SJCRH30 (cell line): ENCODE measurements around the gene TLE2. TPM values are rescaled to one million over a fixed set of nuclear protein-coding genes. Genes with fewer than 3 reads are reported as not detected.
"Not testable (repeated sequence)": the region's sequence is repeated elsewhere in the genome, so short reads cannot be mapped to it uniquely, and the experiment has no call there.

Source experiments
- DNase-seq, 2 experiments: peaks; one replicate each; pipeline ENCODE4 v3.0.0-alpha.2; 2015 to 2020
- H3K27ac ChIP-seq: fragments of 250-450 bp; sonication (Bioruptor Pico); 2 replicates; pipeline ENCODE4 v1.5.1; 2020; ENCODE audit warnings: mild to moderate bottlenecking, moderate library complexity
- H3K27me3 ChIP-seq: fragments of 250-450 bp; sonication (Bioruptor Pico); 2 replicates; pipeline ENCODE4 v1.5.1; 2020; ENCODE audit warnings: mild to moderate bottlenecking, moderate library complexity
- H3K36me3 ChIP-seq: fragments of 250-450 bp; sonication (Bioruptor Pico); 2 replicates; pipeline ENCODE4 v1.5.1; 2020; ENCODE audit warnings: mild to moderate bottlenecking, moderate library complexity
- H3K4me1 ChIP-seq: fragments of 250-450 bp; sonication (Bioruptor Pico); 2 replicates; pipeline ENCODE4 v1.5.1; 2020; ENCODE audit warnings: mild to moderate bottlenecking, moderate library complexity
- H3K4me3 ChIP-seq: fragments of 250-450 bp; sonication (Bioruptor Pico); 2 replicates; pipeline ENCODE4 v1.5.1; 2020; ENCODE audit warnings: mild to moderate bottlenecking, moderate library complexity
- H3K9me3 ChIP-seq: fragments of 250-450 bp; sonication (Bioruptor Pico); replicated peaks from 2 replicates; pipeline ENCODE4 v1.5.1; 2020; ENCODE audit warnings: mild to moderate bottlenecking, moderate library complexity
- total RNA-seq: library from RNA; depleted of rRNA; stranded (reverse); fragments of >200 nt; shearing (Covaris generic); gene quantifications from 2 replicates; pipeline ENCODE4 v1.2.3, GENCODE V29; 2014

TLE2 gene
- total RNA-seq, 1 experiment from 2014 or later = 4.7 TPM

DNA sequence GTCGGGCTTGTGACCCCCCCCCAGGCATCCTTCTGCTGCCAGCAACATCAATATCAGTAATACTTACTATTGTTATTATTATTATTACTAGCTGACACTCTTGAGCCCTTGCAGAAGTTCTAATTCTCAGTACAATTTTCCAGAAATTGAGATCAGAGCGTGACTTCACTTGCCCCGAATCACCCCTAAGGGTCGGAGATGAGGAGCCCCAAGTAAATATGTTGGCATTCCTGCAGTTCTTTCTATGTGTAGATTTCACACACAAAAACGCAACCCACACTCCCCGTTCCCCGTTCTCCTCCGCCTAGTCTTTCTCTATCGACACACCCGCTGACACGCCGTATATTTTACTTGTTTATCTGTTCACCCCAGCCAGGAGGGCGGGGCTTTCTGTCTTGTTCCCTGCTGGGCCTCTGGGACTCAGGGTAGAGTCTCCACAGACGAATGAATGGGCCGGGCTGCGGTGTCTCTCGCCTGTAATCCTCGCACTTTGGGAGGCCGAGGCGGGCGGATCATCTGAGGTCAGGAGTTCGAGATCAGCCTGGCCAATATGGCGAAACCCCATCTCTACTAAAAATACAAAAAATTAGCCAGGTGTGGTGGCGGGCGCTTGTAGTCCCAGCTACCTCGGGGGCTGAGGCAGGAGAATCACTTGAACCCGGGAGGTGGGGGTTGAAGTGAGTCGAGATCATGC lies 18.6 kb upstream of the TLE2 start:
- H3K4me1 ChIP-seq = peaks cover 6% of the 10 kb centered on the region; the same call in 1 of the 2 replicates
- 0 out of 2 replicates have a peak, but pooled peaks cover 1% of the 10 kb centered on the region for H3K36me3 ChIP-seq
- H3K4me3 ChIP-seq = peak overlapping the region; percentile 21
- no peak overlapping the region for H3K27ac ChIP-seq
- H3K9me3 ChIP-seq = no peaks in the 10 kb centered on the region
- H3K27me3 ChIP-seq = peaks cover 26% of the 10 kb centered on the region
- peak; percentile 78 to 80 for DNase-seq

DNA sequence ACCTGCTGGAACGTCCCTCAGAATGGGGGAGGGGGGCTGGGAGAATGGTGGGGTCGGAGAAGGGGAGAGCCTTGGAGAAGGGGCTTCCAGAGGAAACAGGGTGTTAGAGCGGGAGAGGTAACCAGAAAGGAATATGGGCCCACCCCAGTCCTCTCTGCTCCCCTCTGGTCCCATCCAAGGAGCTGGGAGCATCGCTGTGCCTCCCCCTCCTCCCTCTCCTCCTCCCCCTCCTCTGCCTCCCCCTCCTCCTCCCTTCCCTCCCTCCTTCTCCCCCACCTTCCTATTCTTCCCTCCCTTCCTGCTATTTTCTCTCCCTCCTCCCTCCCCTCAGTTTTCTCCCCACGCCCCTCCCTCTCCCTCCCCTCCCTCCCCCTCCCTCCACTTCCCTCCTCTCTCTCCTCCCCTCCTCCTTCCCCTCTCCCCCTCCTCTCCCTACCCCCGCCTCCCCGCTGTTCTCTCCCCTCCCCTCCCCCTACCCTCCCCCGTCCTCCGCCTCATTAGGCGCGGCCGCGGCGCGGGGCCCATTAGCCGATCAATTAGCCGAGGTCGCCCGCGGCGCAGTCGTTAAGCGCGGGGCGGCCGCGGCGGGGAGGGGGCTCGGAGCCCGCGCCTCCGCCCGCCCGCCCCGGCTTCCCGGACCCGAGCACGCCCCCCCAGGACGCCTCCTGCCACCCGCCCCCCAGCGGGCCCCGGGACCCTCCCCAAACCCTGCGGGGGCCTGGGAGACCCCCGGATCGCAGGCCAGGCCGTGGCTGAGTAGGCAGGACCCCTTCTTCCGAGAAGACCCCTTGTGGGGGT lies 17.8 kb upstream of the TLE2 start:
- no peak for DNase-seq
- H3K4me3 ChIP-seq = peak overlapping the region; percentile 21; the same call in 1 of the 2 replicates
- peaks cover 28% of the 10 kb centered on the region for H3K27me3 ChIP-seq
- no peaks in the 10 kb centered on the region for H3K36me3 ChIP-seq
- H3K9me3 ChIP-seq = no peaks in the 10 kb centered on the region
- no peak overlapping the region for H3K27ac ChIP-seq
- peaks cover 6% of the 10 kb centered on the region; the same call in 1 of the 2 replicates for H3K4me1 ChIP-seq

DNA sequence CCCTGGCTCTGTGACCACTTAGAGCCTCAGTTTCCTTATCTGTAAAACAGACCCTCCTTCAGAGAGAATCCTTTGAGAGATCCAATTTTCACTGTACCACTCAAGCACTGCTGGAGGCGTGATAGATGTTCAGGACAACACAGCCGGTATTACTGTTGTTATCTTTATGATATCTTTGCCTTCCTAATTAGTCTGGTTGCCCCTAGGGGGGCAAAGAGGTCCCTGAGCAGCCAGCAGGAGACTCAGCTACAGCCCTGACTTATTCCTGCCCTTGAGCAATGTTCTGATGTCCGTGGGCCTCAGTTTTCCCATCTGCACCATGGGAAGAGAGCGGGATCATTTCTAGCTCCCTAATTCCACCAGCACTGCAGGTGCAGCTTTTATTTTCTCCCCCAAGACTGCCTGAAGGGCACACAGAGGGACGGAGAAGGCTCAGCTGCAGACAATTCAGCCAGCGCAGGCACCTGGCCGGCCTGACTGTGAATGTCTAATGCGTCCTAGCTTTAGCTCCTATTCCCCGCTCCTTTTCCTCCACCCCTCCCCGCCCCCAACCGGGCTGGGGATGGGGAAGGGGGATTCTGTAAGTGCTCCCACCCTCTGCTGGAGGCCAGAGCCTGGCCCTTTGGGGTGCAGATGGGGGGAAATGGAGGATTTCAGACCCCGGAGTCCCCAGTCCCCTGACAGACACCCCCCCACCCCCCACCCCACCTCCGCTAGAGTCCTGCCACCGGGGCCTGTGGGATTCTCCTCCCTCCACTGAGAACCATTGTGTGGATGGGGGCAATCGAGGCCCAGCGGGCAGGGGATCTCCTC lies 17.0 kb upstream of the TLE2 start:
- Histone ChIP-seq H3K27ac (no peak overlapping the region), H3K9me3 (no peaks in the 10 kb centered on the region), H3K27me3 (peaks cover 36% of the 10 kb centered on the region), H3K36me3 (no peaks in the 10 kb centered on the region), H3K4me1 (peaks cover 11% of the 10 kb centered on the region; the same call in 1 of the 2 replicates), H3K4me3 (no peak overlapping the region)
- no peak for DNase-seq

DNA sequence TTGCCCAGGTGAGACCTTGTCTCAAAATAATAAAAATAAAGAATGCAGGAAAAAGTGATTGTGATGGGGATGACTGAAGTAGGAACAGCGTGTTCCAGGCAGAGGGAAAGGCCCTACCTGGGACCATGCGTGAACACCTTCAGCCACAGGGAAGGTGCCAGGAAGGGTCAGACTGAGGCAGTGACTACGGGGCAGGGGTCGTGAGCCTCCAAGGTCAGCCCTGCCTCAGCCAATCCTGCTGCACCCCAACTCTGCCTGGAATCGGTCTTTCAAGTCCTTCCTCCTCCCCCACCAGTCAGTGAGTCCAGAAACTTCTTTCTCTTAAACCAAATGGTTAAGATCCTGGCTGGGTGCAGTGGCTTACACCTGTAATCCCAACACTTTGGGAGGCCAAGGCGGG lies 16.1 kb upstream of the TLE2 start:
- Histone ChIP-seq H3K4me3 (no peak overlapping the region), H3K27me3 (peaks cover 37% of the 10 kb centered on the region), H3K9me3 (no peaks in the 10 kb centered on the region), H3K27ac (no peak overlapping the region), H3K36me3 (no peaks in the 10 kb centered on the region), H3K4me1 (peaks cover 11% of the 10 kb centered on the region; the same call in 1 of the 2 replicates)
- no peak for DNase-seq

DNA sequence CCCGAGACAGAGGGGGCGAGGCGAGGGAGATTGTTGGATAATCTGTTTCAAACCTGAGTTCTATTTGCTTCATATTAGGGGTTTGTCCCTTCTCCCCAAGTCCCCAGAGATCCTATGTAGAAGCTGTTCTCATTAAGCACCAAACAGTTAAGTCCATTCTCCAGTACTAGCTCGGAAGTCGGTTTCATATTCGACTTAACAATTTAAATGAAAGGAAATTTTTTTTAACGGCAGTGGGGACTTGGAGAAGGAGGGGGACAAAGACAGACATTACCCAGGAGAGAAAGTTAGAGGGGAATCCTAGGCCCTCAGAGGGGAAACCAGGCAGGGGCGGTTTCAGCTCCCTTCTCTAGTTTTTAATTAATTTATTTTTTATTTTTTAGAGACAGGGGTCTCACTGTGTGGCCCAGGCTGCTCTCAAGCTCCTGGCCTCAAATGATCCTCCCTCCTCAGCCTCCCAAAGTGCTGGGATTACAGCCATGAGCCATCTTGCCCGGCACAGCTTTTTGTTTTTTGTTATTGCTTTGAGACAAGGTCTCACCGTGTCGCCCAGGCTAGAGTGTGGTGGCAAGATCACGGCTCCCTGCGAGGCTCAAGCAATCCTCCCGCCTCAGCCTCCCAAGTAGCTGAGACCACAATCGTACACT lies 13.7 kb upstream of the TLE2 start:
- H3K27me3 ChIP-seq = peaks cover 41% of the 10 kb centered on the region
- no peak overlapping the region for H3K27ac ChIP-seq
- no peak overlapping the region for H3K4me3 ChIP-seq
- H3K36me3 ChIP-seq = no peaks in the 10 kb centered on the region
- DNase-seq = no peak
- H3K4me1 ChIP-seq = peaks cover 9% of the 10 kb centered on the region; the same call in 1 of the 2 replicates
- no peaks in the 10 kb centered on the region for H3K9me3 ChIP-seq

DNA sequence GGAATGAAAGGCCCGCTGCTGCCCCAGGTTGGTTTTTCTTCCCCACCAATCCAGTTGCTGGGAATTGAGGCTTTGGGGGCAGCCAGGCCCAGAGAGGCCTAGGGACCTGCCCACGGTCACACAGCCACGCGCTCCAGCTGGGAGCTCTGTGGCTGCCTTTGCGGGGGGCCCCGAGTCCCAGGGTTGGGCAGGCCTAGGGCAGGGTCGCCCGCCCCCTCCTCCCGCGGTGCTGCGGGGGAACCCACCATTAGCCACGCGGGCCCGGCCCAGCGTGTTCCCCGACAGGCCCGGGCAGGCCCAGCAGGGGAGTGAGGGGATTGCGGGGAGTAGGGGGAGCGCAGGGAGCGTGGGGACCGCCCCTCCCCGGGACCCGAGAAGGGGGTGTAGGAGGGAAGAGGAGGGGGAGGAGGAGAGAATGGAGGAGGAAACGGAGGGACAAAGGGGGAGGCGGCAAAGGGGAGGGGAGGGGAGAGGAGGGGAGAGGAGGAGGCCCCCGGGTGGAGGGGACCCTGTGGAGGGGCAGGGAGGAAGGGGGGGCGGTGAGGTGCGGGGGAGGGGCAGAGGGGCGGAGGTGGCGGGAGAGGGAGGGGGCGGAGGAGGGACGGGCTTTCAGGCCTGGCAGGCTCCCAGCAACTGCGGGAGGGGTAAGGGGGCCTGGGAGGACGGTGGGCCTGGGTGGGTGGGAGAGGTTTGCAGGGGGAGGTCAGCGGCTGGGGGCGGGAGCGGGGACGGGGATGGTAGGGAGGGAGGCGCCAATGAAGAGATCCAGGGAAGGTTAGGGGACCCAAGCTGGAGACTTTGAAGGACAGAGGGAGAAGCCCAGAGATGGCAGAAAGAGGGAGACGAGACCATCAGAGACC lies 12.9 kb upstream of the TLE2 start:
- Histone ChIP-seq H3K9me3 (no peaks in the 10 kb centered on the region), H3K27me3 (peaks cover 36% of the 10 kb centered on the region), H3K36me3 (no peaks in the 10 kb centered on the region), H3K27ac (no peak overlapping the region), H3K4me3 (peak overlapping the region; percentile 41), H3K4me1 (peaks cover 6% of the 10 kb centered on the region; the same call in 1 of the 2 replicates)
- peak in 1 of 2 experiments; percentile 26 for DNase-seq

DNA sequence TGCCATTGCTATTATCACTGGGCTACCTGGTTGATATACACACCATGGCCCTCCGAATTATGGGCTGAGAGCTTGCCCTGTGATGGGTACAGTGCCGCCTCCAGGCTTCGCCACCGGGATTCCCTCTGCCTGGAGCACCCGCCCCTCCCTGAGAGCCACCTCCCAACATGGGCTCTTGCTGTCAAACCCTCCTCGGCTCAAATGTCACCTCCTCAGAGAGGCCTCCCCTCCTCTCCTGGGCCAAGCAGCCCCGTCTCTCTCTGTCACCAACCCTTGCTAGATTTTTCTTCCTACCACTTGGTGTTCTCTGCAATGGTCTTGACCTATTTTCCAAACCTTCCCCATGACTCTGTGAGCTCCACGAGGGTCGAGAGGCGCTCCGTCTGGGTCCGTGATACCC lies 12.2 kb upstream of the TLE2 start:
- H3K4me1 ChIP-seq = peaks cover 6% of the 10 kb centered on the region; the same call in 1 of the 2 replicates
- peaks cover 36% of the 10 kb centered on the region for H3K27me3 ChIP-seq
- H3K9me3 ChIP-seq = no peaks in the 10 kb centered on the region
- no peak overlapping the region for H3K27ac ChIP-seq
- peak overlapping the region; percentile 41 for H3K4me3 ChIP-seq
- peak in 1 of 2 experiments; percentile 38 for DNase-seq
- no peaks in the 10 kb centered on the region for H3K36me3 ChIP-seq

DNA sequence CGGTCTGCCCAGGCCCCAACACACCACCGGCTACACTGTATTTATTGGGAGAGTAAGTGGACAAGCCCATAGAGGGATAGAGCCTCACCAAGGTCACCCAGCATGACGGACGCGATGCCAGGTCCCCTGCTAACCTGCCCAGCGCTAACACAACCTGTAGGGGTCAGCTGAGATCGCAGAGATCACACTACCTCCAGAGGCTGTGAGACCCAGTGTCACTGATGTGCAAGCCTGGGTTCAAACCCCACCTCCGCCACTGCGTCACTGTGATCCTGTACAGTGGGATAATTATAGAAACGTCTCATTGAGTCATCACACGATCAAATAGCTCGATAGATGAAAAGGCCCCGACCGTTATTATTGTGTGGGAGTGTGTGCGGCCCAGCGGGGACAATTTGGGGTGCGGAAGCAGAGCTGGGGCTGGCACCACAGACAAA lies 10.6 kb upstream of the TLE2 start:
- Histone ChIP-seq H3K4me3 (no peak overlapping the region), H3K27me3 (peaks cover 29% of the 10 kb centered on the region), H3K4me1 (peaks cover 6% of the 10 kb centered on the region; the same call in 1 of the 2 replicates)

DNA sequence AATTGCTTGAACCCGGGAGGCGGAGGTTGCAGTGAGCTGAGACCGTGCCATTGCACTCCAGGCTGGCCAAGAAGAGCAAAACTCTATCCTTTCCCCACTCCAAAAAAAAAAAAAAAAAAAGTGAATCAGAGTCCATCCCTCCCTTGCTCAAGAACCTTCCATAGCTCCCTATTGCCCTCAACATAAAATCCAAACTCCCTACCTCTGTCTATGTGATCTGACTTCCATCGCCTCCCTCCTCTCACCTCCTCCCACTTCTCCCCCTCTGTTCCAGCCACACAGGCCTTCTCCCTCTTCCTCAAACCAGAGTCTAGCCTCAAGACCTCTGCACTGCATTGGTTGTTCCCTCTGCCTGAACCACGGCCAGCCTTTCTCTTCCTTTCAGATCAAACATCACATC lies 10.0 kb upstream of the TLE2 start:
- Histone ChIP-seq H3K4me3 (no peak overlapping the region), H3K27me3 (peaks cover 23% of the 10 kb centered on the region), H3K9me3 (no peaks in the 10 kb centered on the region), H3K36me3 (no peaks in the 10 kb centered on the region), H3K4me1 (peaks cover 10% of the 10 kb centered on the region; the same call in 1 of the 2 replicates), H3K27ac (no peak overlapping the region)
- DNase-seq = no peak

More for the DNA sequence above, 10.6 kb upstream of the TLE2 start:
- Histone ChIP-seq H3K36me3 (no peaks in the 10 kb centered on the region), H3K27ac (no peak overlapping the region), H3K9me3 (no peaks in the 10 kb centered on the region)
- no peak for DNase-seq

DNA sequence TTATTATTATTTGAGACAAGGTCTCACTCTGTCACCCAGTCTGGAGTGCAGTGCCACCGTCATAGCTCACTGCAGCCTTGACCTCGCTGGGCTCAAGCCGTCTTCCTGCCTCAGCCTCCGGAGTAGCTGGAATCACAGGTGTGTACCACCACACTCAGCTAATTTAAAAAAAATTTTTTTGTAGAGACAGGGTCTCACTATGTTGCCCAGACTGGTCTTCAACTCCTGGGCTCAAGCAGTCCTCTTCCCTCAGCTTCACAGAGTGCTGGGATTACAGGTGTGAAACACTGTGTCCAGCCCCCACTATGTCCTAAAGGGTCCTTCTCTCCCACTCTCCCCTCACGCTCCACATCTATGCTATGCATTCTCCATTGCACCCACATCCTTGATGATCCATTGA lies 9.1 kb upstream of the TLE2 start:
- H3K4me1 ChIP-seq = peaks cover 10% of the 10 kb centered on the region; the same call in 1 of the 2 replicates
- no peak overlapping the region for H3K4me3 ChIP-seq
- peaks cover 23% of the 10 kb centered on the region for H3K27me3 ChIP-seq
- H3K36me3 ChIP-seq = no peaks in the 10 kb centered on the region
- H3K27ac ChIP-seq = no peak overlapping the region
- no peaks in the 10 kb centered on the region for H3K9me3 ChIP-seq
- DNase-seq = no peak

DNA sequence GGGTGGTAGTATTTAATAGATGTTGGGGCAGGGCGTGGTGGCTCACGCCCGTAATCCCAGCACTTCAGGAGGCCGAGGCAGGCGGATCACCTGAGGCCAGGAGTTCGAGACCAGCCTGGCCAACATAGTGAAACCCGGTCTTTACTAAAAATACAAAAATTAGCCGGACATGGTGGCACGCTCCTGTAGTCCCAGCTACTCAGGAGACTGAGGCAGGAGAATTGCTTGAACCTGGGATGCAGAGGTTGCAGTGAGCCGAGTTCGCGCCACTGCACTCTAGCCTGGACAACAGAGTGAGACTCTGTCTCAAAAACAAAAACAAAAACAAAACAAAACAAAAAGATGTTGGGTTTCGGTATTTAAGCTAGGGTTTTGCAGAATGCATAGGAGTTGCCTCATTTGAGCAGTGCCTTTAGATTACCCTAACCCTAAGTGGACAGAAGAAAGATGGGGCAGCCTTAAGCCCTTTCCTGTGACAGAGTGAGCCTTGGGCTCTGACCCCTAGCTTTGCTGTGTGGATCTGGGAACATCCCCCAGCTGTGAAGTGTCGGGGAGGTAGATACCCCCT lies 8.0 kb upstream of the TLE2 start:
- not testable (repeated sequence) for H3K9me3 ChIP-seq, DNase-seq, H3K4me3 ChIP-seq, H3K36me3 ChIP-seq, H3K27ac ChIP-seq
- peaks cover 18% of the 10 kb centered on the region for H3K27me3 ChIP-seq
- peaks cover 10% of the 10 kb centered on the region; the same call in 1 of the 2 replicates for H3K4me1 ChIP-seq

DNA sequence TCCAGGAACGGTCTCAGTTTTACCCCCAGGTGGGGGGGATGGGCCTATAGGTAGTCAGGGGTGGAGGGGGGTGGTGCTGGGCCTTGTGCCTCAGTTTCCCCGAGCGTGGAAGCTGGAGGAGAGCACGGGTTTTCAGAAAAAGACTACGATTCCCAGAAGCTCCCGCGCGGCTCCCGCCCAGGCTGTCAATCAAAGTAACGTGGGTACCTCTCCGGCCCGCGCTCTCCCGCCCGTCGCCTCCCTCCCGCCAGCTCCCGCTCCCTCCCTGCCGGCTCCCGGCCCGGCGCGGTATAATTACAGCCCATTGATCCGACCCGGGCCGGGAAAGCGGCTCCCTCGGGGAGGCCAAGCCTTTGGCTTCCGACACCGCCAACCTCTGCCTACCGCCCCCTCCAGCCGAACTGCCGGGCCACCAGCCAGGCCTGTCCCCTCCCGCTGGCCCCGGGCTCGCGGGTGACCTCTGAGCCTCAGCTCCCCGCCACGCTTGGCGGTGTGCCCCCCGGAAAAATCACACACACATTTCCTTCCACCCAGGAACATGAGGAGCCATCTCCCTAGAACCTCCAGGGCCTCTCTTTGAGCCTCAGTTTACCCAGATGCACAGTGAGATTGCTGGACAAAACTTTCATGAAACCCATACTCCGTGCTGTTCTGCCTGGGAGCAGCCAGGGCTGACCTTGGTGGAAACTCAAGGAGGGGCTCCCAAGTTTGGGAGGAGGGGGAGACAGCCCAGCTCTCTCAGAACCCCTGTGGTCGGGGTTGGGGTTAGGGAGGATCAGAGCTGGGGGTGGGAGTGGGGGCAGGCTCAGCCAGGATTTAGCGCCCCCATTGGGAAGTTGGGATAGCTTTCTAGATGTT lies 7.3 kb upstream of the TLE2 start:
- peak; percentile 94 to 96 for DNase-seq
- Histone ChIP-seq H3K4me3 (peak overlapping the region; percentile 57), H3K27ac (peak overlapping the region; percentile 68)

More for the DNA sequence above, 7.3 kb upstream of the TLE2 start:
- Histone ChIP-seq H3K9me3 (no peaks in the 10 kb centered on the region), H3K4me1 (peaks cover 5% of the 10 kb centered on the region; the same call in 1 of the 2 replicates), H3K36me3 (no peaks in the 10 kb centered on the region), H3K27me3 (peaks cover 12% of the 10 kb centered on the region)
